ENCODE measurements around the gene NBAS.
"Not testable (repeated sequence)": the region's sequence is repeated elsewhere in the genome, so short reads cannot be mapped to it uniquely, and the experiment has no call there.

NBAS gene

GRCh38 chr2:15506229-15506819 is 54.8 kb downstream of the NBAS start:
- Histone ChIP-seq H3K9me3 (ENCODE audit: control insufficient read depth, low read length) (no peaks in the 10 kb centered on the region), H3K36me3 (ENCODE audit: control insufficient read depth, insufficient read depth, low read length) (no peaks in the 10 kb centered on the region), H3K4me1 (ENCODE audit: control insufficient read depth, insufficient read depth, low read length) (no peaks in the 10 kb centered on the region), H3K4me3 (ENCODE audit: low read length) (no peak overlapping the region), H3K27me3 (ENCODE audit: control insufficient read depth, insufficient read depth, low read length) (no peaks in the 10 kb centered on the region), H3K9ac (ENCODE audit: low read length) (no peak overlapping the region)

DNA sequence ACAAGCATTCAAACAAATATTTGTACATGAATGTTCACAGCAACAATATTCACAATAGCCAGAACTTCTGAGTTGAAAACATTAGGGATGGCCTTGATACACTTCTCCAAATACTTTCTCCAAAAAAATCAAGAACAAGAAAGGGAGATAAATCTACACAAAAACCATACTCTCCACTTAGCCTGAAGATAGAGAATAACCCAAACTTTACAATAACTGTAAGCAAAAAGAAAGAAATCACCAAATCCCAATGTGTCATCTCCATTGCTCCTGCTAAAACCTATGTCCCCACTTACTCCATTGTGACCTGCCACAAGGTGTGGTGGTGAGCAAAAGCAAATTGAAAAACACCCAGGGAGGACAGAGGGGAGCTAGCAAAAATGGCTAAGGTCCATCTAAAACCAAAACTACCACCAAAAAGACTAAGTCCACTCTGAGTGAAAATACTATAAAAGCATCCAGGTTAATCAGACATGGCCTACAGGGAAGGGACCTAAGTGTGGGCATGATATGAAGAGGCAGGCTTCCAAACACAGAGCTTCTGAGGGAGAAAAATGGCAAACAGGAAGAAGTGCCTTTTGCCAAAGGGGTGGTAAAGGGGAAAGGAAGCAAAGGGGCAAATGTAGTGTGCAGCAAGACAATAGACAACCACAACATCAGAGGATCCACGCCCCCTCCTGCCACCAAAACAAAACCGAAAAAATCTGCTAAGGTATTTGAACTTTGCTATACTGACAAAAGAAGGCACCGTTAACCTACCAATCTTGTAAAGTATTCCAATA is 56.1 kb downstream of the NBAS start:
- Histone ChIP-seq H3K36me3 (ENCODE audit: control insufficient read depth, insufficient read depth, low read length) (no peaks in the 10 kb centered on the region), H3K27me3 (ENCODE audit: control insufficient read depth, insufficient read depth, low read length) (no peaks in the 10 kb centered on the region), H3K9me3 (ENCODE audit: control insufficient read depth, low read length) (no peaks in the 10 kb centered on the region), H3K4me3 (ENCODE audit: low read length) (no peak overlapping the region), H3K4me1 (ENCODE audit: control insufficient read depth, insufficient read depth, low read length) (no peaks in the 10 kb centered on the region), H3K9ac (ENCODE audit: low read length) (no peak overlapping the region)

- not testable (repeated sequence) for H3K36me3 ChIP-seq (ENCODE audit: control insufficient read depth, insufficient read depth, low read length); H3K9me3 ChIP-seq (ENCODE audit: control insufficient read depth, low read length); H3K4me1 ChIP-seq (ENCODE audit: control insufficient read depth, insufficient read depth, low read length); H3K27me3 ChIP-seq (ENCODE audit: control insufficient read depth, insufficient read depth, low read length); H3K4me3 ChIP-seq (ENCODE audit: low read length); H3K9ac ChIP-seq (ENCODE audit: low read length)
These were observed 61.9 kb downstream of the NBAS start for GRCh38 chr2:15499251-15499650.

DNA sequence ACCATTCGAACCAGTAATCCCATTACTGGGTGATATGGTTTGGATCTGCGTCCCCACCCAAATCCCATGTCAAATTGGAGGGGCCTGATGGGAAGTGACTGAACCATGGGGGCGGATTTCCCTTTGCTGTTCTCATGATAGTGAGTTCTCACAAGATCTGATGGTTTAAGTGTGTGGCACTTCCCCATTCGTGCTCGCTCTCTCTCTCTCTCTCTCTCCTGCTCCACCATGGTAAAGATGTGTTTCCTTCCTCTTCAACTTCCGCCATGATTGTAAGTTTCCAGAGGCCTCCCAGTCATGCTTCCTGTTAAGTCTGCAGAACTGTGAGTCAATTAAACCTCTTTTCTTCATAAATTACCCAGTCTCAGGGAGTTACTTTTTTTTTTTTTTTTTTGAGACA is 62.6 kb downstream of the NBAS start:
- Histone ChIP-seq H3K9ac (ENCODE audit: low read length) (no peak overlapping the region), H3K4me3 (ENCODE audit: low read length) (no peak overlapping the region), H3K36me3 (ENCODE audit: control insufficient read depth, insufficient read depth, low read length) (no peaks in the 10 kb centered on the region), H3K4me1 (ENCODE audit: control insufficient read depth, insufficient read depth, low read length) (no peaks in the 10 kb centered on the region), H3K27me3 (ENCODE audit: control insufficient read depth, insufficient read depth, low read length) (no peaks in the 10 kb centered on the region), H3K9me3 (ENCODE audit: control insufficient read depth, low read length) (no peaks in the 10 kb centered on the region)

DNA sequence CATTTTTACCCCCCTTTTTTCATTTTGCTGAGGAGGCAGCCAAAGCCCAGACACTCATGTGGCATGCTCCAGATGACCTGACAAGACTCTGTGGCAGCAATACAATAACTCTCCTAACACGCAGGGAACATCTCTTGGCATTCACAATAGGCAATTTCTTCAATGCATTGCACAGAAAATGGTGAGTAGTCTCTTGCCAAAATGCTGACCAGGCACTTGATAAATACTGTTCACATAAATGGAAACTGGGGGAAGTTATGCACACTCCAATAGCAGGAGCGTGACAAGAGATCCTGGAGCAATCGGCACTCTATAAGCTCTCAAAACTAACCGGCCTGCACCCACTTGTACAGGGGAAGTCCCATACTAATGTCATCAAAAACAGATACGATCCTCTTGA is 66.3 kb downstream of the NBAS start:
- H3K9me3 ChIP-seq (ENCODE audit: control insufficient read depth, low read length), result no peaks in the 10 kb centered on the region
- no peak overlapping the region for H3K4me3 ChIP-seq (ENCODE audit: low read length)
- no peak overlapping the region for H3K9ac ChIP-seq (ENCODE audit: low read length)
- H3K4me1 ChIP-seq (ENCODE audit: control insufficient read depth, insufficient read depth, low read length), result no peaks in the 10 kb centered on the region
- no peaks in the 10 kb centered on the region for H3K36me3 ChIP-seq (ENCODE audit: control insufficient read depth, insufficient read depth, low read length)
- no peaks in the 10 kb centered on the region for H3K27me3 ChIP-seq (ENCODE audit: control insufficient read depth, insufficient read depth, low read length)

DNA sequence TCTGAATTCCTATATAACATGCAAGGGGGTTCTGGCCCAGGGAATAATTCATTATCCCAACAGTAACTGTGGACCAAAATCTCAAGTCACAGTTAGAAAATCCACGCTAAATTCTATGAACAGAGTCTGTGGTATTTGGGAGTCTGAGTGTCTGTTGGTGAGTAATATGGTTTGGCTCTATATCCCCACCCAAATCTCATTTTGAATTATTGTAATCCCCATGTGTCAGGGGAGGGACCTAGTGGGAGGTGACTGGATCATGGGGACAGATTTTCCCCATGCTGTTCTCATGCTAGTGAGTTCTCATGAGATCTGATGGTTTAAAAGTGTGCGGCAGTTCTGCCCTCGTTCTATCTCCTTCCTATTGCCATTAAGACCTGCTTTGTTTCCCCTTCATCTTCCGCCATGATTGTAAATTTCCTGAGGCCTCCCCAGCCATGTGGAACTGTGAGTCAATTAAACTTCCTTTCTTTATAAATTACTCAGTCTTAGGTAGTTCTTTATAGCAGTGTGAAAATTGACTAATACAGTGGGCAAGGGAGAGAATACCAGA is 68.3 kb downstream of the NBAS start:
- no peaks in the 10 kb centered on the region for H3K36me3 ChIP-seq (ENCODE audit: control insufficient read depth, insufficient read depth, low read length)
- no peak overlapping the region for H3K9ac ChIP-seq (ENCODE audit: low read length)
- no peaks in the 10 kb centered on the region for H3K9me3 ChIP-seq (ENCODE audit: control insufficient read depth, low read length)
- H3K27me3 ChIP-seq (ENCODE audit: control insufficient read depth, insufficient read depth, low read length), result no peaks in the 10 kb centered on the region
- H3K4me3 ChIP-seq (ENCODE audit: low read length), result no peak overlapping the region
- no peaks in the 10 kb centered on the region for H3K4me1 ChIP-seq (ENCODE audit: control insufficient read depth, insufficient read depth, low read length)

- no peak overlapping the region for H3K4me3 ChIP-seq (ENCODE audit: low read length)
- H3K27me3 ChIP-seq (ENCODE audit: control insufficient read depth, insufficient read depth, low read length), result no peaks in the 10 kb centered on the region
- no peak overlapping the region for H3K9ac ChIP-seq (ENCODE audit: low read length)
- H3K9me3 ChIP-seq (ENCODE audit: control insufficient read depth, low read length), result no peaks in the 10 kb centered on the region
- no peaks in the 10 kb centered on the region for H3K36me3 ChIP-seq (ENCODE audit: control insufficient read depth, insufficient read depth, low read length)
- H3K4me1 ChIP-seq (ENCODE audit: control insufficient read depth, insufficient read depth, low read length), result no peaks in the 10 kb centered on the region
These were observed 74.4 kb downstream of the NBAS start for GRCh38 chr2:15486770-15487169.

DNA sequence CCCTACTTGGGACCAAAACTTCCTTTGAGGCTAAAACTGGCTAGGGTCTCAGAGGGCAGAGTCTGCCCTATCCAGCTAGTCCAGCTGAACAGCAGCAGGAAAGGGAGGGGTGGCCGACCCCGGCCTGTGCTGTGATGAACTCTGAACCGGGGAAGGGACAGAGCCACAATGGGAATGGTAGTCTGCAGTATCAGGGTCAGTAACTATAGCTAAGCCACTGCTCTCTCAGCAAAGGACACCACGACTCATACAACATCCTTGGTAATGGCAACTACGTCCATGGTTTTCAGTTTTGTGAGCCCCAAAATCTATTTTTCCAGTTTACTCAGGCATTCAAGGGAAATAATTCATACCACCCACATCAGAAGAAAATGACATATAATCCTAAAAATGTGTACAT is 75.2 kb downstream of the NBAS start:
- Histone ChIP-seq H3K9ac (ENCODE audit: low read length) (no peak overlapping the region), H3K9me3 (ENCODE audit: control insufficient read depth, low read length) (no peaks in the 10 kb centered on the region), H3K4me1 (ENCODE audit: control insufficient read depth, insufficient read depth, low read length) (no peaks in the 10 kb centered on the region), H3K27me3 (ENCODE audit: control insufficient read depth, insufficient read depth, low read length) (no peaks in the 10 kb centered on the region), H3K36me3 (ENCODE audit: control insufficient read depth, insufficient read depth, low read length) (no peaks in the 10 kb centered on the region), H3K4me3 (ENCODE audit: low read length) (no peak overlapping the region)

GRCh38 chr2:15481000-15481399 is 80.1 kb downstream of the NBAS start:
- Histone ChIP-seq H3K9me3 (ENCODE audit: control insufficient read depth, low read length) (no peaks in the 10 kb centered on the region), H3K9ac (ENCODE audit: low read length) (no peak overlapping the region), H3K4me3 (ENCODE audit: low read length) (no peak overlapping the region), H3K36me3 (ENCODE audit: control insufficient read depth, insufficient read depth, low read length) (no peaks in the 10 kb centered on the region), H3K4me1 (ENCODE audit: control insufficient read depth, insufficient read depth, low read length) (no peaks in the 10 kb centered on the region), H3K27me3 (ENCODE audit: control insufficient read depth, insufficient read depth, low read length) (no peaks in the 10 kb centered on the region)

DNA sequence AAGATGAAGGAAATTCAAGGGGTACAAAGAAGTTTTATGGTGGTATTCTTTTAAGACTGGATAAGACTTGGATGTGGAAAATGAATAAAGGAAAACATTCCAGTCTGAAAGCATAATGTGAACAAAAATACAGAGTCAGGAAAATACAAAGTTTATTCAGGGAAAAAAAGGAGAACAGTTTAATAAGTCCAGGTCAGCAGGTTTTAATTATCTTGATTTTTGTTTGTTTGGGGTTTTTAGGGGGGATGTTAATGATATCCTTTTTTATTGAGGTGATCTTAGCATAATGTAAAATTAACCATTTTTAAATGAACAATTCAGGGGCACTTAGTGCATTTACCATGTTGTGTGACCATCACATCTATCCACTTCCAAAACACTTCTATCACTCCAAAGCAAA is 80.6 kb downstream of the NBAS start:
- Histone ChIP-seq H3K9ac (ENCODE audit: low read length) (no peak overlapping the region), H3K27me3 (ENCODE audit: control insufficient read depth, insufficient read depth, low read length) (no peaks in the 10 kb centered on the region), H3K4me3 (ENCODE audit: low read length) (no peak overlapping the region), H3K9me3 (ENCODE audit: control insufficient read depth, low read length) (no peaks in the 10 kb centered on the region), H3K4me1 (ENCODE audit: control insufficient read depth, insufficient read depth, low read length) (no peaks in the 10 kb centered on the region), H3K36me3 (ENCODE audit: control insufficient read depth, insufficient read depth, low read length) (no peaks in the 10 kb centered on the region)

DNA sequence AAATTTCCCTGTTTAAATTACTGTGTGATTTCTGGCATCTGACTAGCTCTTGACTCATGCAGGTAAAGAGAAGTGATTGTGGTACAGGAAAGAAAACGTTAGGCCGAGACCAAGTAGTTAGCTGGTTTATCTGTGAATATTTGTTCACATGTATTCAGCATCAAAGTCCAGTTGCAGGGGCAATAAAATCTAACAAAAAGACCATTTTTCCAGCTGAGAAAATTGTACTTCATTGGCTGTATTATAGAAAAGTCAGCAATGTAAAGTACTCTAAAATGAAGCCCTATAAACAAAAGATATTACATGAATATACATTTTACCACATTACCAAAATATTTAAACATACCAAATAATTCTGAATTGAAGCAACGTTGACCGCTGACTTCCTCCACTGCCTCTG is 88.3 kb downstream of the NBAS start:
- H3K27me3 ChIP-seq (ENCODE audit: control insufficient read depth, insufficient read depth, low read length), result no peaks in the 10 kb centered on the region
- H3K36me3 ChIP-seq (ENCODE audit: control insufficient read depth, insufficient read depth, low read length), result no peaks in the 10 kb centered on the region
- H3K4me3 ChIP-seq (ENCODE audit: low read length), result no peak overlapping the region
- H3K4me1 ChIP-seq (ENCODE audit: control insufficient read depth, insufficient read depth, low read length), result no peaks in the 10 kb centered on the region
- no peak overlapping the region for H3K9ac ChIP-seq (ENCODE audit: low read length)
- no peaks in the 10 kb centered on the region for H3K9me3 ChIP-seq (ENCODE audit: control insufficient read depth, low read length)

- Histone ChIP-seq H3K9ac (ENCODE audit: low read length) (no peak overlapping the region), H3K27me3 (ENCODE audit: control insufficient read depth, insufficient read depth, low read length) (no peaks in the 10 kb centered on the region), H3K36me3 (ENCODE audit: control insufficient read depth, insufficient read depth, low read length) (no peaks in the 10 kb centered on the region), H3K4me3 (ENCODE audit: low read length) (no peak overlapping the region), H3K9me3 (ENCODE audit: control insufficient read depth, low read length) (no peaks in the 10 kb centered on the region), H3K4me1 (ENCODE audit: control insufficient read depth, insufficient read depth, low read length) (no peaks in the 10 kb centered on the region)
These were observed 89.0 kb downstream of the NBAS start for GRCh38 chr2:15472133-15472532.
